HUES64 (cell line): Measurements from ENCODE around the gene LCE4A. TPM values are rescaled to one million over a fixed set of nuclear protein-coding genes. Genes with fewer than 3 reads are reported as not detected.
"Not testable (repeated sequence)": the region's sequence is repeated elsewhere in the genome, so short reads cannot be mapped to it uniquely, and the experiment has no call there.

Experiments used
- H3K27ac ChIP-seq: 2 replicates; pipeline ENCODE4 v1.7.0; 2013; ENCODE audit warnings: low read depth, low read length, inconsistent platforms
- H3K27me3 ChIP-seq: 2 replicates; pipeline ENCODE4 v1.6.1; 2013; ENCODE audit warnings: mild to moderate bottlenecking, low read length; ENCODE audit not compliant: insufficient read depth
- H3K36me3 ChIP-seq: 2 replicates; pipeline ENCODE4 v1.6.1; 2013; ENCODE audit warnings: mild to moderate bottlenecking, low read length; ENCODE audit not compliant: insufficient read depth
- H3K4me1 ChIP-seq: 2 replicates; pipeline ENCODE4 v1.6.1; 2013; ENCODE audit warnings: mild to moderate bottlenecking, low read length, moderate library complexity; ENCODE audit not compliant: insufficient read depth
- H3K4me3 ChIP-seq: 2 replicates; pipeline ENCODE4 v1.5.1; 2013; ENCODE audit warnings: mild to moderate bottlenecking, low read length, moderate library complexity
- H3K9ac ChIP-seq: 2 replicates; pipeline ENCODE4 v1.6.1; 2013; ENCODE audit warnings: mild to moderate bottlenecking, low read depth, low read length
- H3K9me3 ChIP-seq: 2 replicates; pipeline ENCODE4 v1.6.1; 2013; ENCODE audit warnings: low read depth, low read length; ENCODE audit not compliant: insufficient read depth
- WGBS: fragments of 150-250, 120-280 bp; methylation state at CpG from one replicate; pipeline ENCODE4 v1.1.7; 2013; ENCODE audit warnings: missing lambda C conversion rate; 5-methylcytosine and 5-hydroxymethylcytosine counted together
- polyA plus RNA-seq, 2 experiments: library from polyadenylated mRNA; stranded (reverse); fragments of 50-300 nt; gene quantifications; one replicate each; pipeline ENCODE4 v1.2.3, GENCODE V29; 2013

Gene LCE4A, protein sequence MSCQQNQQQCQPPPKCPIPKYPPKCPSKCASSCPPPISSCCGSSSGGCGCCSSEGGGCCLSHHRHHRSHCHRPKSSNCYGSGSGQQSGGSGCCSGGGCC
- not detected for polyA plus RNA-seq (2013, experiment 1 of 2)
- polyA plus RNA-seq (2013, experiment 2 of 2), result not detected

DNA sequence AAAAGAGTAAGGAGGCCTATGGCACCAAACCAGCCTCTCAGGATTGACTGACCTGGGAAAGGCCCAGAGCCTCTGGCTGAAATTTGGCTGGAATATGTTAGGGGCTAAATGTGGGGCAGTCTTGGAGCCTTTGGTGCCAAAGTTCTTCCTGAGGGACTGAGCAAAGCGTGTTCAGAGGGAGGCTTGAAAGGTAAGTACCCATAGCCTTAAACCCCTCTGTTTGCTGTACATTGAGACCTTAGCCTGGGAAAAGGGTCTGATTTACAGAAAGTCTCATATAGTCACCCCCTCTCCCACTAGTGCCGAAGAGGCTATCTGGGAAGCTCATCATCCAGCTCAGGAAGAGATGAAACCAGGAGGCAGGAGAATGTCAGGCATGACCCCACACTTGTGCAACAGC, at the start of gene LCE4A:
LCE4A (plus strand) TSS at position 301 of the 400 bp plus-strand sequence. CDS start 916 bp downstream, outside the sequence.
- WGBS, result 48% methylated on average over 2 of the region's 2 CpGs
- Histone ChIP-seq H3K36me3 (no peaks in the 10 kb centered on the region), H3K27ac (no peak within 1 kb of the TSS), H3K9ac (no peak within 1 kb of the TSS), H3K9me3 (peaks cover 97% of the 10 kb centered on the region), H3K4me3 (no peak within 1 kb of the TSS), H3K27me3 (no peaks in the 10 kb centered on the region), H3K4me1 (no peaks in the 10 kb centered on the region)

DNA sequence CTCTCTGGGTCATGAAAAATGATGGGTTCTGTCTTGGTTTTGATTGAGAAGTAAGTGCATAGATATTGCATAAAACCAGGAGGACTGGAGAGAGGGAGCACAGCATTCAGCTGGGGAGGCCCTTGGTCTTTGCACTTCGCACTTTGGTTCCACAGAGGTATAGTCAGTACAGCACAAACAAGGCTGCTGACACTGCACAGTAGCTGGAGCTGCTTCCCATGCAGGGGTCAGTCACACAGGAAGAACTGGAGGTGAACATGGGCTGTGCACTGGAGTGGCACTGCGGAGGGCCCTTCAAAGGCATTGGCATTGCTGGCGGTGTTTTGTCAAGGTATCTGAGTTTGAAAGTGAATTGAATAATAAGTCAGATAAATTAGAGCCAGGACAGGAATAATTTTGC, 49.3 kb upstream of the LCE4A start:
- peaks cover 91% of the 10 kb centered on the region for H3K9me3 ChIP-seq
- WGBS, result 82% methylated on average over 3 of the region's 3 CpGs
- H3K36me3 ChIP-seq, result no peaks in the 10 kb centered on the region
- no peak overlapping the region for H3K4me3 ChIP-seq
- no peak overlapping the region for H3K9ac ChIP-seq
- H3K4me1 ChIP-seq, result no peaks in the 10 kb centered on the region
- no peaks in the 10 kb centered on the region for H3K27me3 ChIP-seq
- H3K27ac ChIP-seq, result no peak overlapping the region

DNA sequence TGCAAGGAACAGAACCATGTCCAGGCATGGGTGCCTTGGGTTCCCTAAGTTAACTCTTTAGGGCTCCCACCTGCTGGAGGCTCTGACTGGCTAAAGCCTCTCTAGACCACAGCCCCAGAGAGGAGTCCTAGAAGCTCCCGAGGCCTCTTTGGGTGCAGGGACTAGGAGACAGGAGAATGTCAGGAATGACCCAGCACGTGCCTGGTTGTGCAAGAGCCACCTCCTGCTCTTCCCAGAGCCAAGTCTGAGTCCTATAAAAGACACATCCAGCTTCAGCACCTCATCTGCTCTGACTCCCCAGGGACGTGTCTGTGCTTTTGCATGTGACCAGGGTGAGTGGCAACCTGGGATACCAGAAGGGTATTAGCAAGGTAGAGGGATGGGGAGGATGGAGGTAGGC, 44.9 kb upstream of the LCE4A start, which contains the start of gene LCE2D:
LCE2D (plus strand) TSS at position 283 of the 400 bp plus-strand sequence. CDS start 726 bp downstream, outside the sequence.
- no peaks in the 10 kb centered on the region for H3K4me1 ChIP-seq
- no peaks in the 10 kb centered on the region for H3K27me3 ChIP-seq
- WGBS, result 59% methylated on average over 3 of the region's 3 CpGs
- no peak within 1 kb of the TSS for H3K4me3 ChIP-seq
- H3K9me3 ChIP-seq, result peaks cover 85% of the 10 kb centered on the region
- H3K27ac ChIP-seq, result no peak within 1 kb of the TSS
- H3K36me3 ChIP-seq, result no peaks in the 10 kb centered on the region
- H3K9ac ChIP-seq, result no peak within 1 kb of the TSS

DNA sequence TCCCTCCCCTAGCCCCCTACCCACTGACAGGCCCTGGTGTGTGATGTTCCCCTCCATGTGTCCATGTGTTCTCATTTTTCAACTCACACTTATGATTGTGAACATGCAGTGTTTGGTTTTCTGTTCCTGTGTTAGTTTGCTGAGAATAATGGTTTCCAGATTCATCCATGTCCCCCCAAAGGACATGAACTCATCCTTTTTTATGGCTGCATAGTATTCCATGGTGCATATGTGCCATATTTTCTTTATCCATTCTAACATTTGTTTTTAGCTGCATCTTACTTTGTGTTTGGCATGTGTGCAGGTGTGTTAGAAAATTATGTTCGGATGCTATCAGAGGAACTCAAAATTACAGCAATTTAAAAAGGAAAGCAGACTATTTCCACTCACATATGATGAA, 41.8 kb upstream of the LCE4A start:
- not testable (repeated sequence) for H3K9ac ChIP-seq, H3K4me3 ChIP-seq, H3K4me1 ChIP-seq, H3K36me3 ChIP-seq, H3K27me3 ChIP-seq, H3K27ac ChIP-seq
- 100% methylated on average over 1 of the region's 1 CpG for WGBS
- H3K9me3 ChIP-seq, result peaks cover 88% of the 10 kb centered on the region

DNA sequence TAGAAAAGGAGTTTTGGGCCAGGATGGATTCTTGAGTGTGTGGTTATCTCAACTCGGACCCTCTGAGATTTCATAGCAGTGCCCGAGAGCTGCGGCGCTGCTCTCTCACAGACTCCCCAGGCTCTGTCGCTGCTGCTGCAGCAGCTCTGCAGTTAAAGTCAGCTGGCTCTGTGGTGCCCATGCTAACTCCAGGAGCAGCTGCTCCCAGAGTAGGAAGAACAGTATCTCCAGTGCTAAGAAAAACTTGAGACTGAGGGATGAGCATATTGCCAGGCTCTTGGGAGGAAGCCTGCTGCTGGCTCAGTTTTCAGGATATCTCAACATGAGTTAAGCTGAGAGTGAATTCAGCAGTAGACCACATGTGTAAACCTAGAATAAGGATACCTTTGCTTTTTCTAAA, 40.3 kb upstream of the LCE4A start:
- Histone ChIP-seq H3K27me3 (no peaks in the 10 kb centered on the region), H3K36me3 (no peaks in the 10 kb centered on the region), H3K4me1 (no peaks in the 10 kb centered on the region), H3K27ac (no peak overlapping the region), H3K9ac (no peak overlapping the region), H3K4me3 (no peak overlapping the region), H3K9me3 (peaks cover 93% of the 10 kb centered on the region)
- 92% methylated on average over 5 of the region's 5 CpGs for WGBS

DNA sequence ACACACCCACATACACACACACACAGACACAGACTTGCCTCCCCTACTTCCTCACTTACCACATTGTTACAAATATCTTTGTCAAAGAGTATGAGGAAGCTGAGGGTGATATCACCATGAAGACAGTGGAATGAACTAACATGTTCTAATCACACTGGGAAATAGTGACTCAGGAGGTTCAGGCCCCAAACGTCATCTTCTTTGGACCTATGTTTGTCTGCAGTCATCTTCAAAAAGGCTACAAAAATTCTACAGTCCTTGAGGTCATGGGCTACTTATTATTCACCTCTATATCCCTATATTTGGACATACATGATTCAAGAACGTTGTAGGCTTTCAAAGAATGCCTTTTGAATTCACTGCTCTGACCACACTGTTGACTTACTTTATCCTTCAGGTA, 34.9 kb upstream of the LCE4A start:
- H3K9me3 ChIP-seq, result peaks cover 92% of the 10 kb centered on the region
- H3K27me3 ChIP-seq, result no peaks in the 10 kb centered on the region
- WGBS, result 29% methylated on average over 2 of the region's 2 CpGs
- H3K27ac ChIP-seq, result no peak overlapping the region
- no peak overlapping the region for H3K4me3 ChIP-seq
- H3K36me3 ChIP-seq, result no peaks in the 10 kb centered on the region
- H3K9ac ChIP-seq, result no peak overlapping the region
- no peaks in the 10 kb centered on the region for H3K4me1 ChIP-seq

DNA sequence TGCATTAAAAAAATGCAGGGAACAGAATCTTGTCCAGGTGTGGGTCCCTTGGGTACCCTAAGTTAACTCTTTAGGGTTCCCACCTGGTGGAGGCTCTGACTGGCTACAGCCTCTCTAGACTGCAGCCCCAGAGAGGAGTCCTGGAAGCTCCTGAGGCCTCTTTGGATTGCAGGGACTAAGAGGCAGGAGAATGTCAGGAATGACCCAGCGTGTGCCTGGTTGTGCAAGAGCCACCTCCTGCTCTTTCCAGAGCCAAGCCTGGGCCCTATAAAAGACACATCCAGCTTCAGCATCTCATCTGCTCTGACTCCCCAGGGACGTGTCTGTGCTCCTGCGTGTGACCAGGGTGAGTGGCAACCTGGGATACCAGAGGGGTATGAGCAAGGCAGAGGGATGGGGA, 33.0 kb upstream of the LCE4A start, which contains the start of gene LCE2C:
LCE2C (plus strand) TSS at position 297 of the 400 bp plus-strand sequence. CDS start 737 bp downstream, outside the sequence.
- not testable (repeated sequence) for H3K27me3 ChIP-seq
- 65% methylated on average over 2 of the region's 3 CpGs for WGBS
- peaks cover 91% of the 10 kb centered on the region for H3K9me3 ChIP-seq

DNA sequence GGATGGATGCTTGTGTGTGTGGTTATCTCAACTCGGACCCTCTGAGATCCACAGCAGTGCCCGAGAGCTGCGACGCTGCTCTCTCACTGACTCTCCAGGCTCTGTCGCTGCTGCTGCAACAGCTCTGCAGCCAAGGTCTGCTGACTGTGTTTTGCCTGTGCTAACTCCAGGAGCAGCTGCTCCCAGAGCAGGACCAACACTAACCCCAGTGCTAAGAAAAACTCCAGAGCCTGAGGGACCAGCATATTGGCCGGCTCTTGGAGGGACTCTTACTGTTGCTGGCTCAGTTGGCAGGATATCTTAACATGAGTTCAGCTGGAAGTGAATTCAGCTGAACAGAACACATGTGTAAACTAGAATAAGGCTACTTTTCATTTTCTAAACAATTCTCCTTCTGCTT, 28.5 kb upstream of the LCE4A start:
- no peaks in the 10 kb centered on the region for H3K36me3 ChIP-seq
- H3K9ac ChIP-seq, result no peak overlapping the region
- no peak overlapping the region for H3K4me3 ChIP-seq
- H3K4me1 ChIP-seq, result no peaks in the 10 kb centered on the region
- peaks cover 92% of the 10 kb centered on the region for H3K9me3 ChIP-seq
- H3K27ac ChIP-seq, result no peak overlapping the region
- H3K27me3 ChIP-seq, result no peaks in the 10 kb centered on the region
- WGBS, result 88% methylated on average over 6 of the region's 6 CpGs

More for the DNA sequence above, 33.0 kb upstream of the LCE4A start, which contains the start of gene LCE2C:
- H3K36me3 ChIP-seq, H3K4me1 ChIP-seq, H3K27ac ChIP-seq, H3K9ac ChIP-seq, H3K4me3 ChIP-seq: not testable (repeated sequence)

DNA sequence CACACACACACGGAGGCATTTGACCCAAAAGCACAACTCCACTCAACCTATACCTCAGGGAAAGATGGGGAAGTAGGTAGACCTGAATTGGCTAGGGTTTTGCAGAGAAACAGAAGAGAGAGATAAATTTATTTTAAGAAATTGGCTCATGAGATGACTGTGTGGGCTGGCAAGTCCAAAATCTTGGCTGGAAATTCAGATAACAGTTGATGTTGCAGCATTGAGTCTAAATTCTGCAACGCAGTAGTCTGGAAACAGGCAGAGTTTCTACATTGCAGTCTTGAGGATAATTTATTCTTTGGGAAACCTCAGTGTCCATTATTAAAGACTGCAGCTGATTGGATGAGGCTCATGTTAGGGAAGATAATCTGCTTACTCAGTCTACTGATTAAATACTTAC, 26.3 kb upstream of the LCE4A start:
- peaks cover 92% of the 10 kb centered on the region for H3K9me3 ChIP-seq
- no peak overlapping the region for H3K9ac ChIP-seq
- WGBS, result 91% methylated on average over 1 of the region's 2 CpGs
- no peaks in the 10 kb centered on the region for H3K4me1 ChIP-seq
- H3K27me3 ChIP-seq, result no peaks in the 10 kb centered on the region
- no peaks in the 10 kb centered on the region for H3K36me3 ChIP-seq
- no peak overlapping the region for H3K4me3 ChIP-seq
- no peak overlapping the region for H3K27ac ChIP-seq

DNA sequence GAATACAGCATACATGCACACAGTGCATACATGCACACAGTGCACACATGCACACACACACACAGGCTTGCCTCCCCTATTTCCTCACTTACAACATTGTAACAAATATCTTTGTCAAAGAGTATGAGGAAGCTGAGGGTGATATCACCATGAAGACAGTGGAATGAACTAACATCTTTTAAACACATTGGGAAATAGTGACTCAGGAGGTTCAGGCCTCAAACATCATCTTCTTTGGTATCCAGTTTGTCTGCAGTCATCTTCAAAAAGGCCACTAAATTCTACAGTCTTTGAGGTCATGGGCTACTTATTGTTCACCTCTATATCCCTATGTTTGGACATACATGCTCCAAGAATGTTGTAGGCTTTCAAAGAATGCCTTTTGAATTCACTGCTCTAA, 24.1 kb upstream of the LCE4A start:
- no peak overlapping the region for H3K4me3 ChIP-seq
- no peaks in the 10 kb centered on the region for H3K36me3 ChIP-seq
- H3K27ac ChIP-seq, result no peak overlapping the region
- no peaks in the 10 kb centered on the region for H3K27me3 ChIP-seq
- no peaks in the 10 kb centered on the region for H3K4me1 ChIP-seq
- H3K9me3 ChIP-seq, result peaks cover 89% of the 10 kb centered on the region
- no peak overlapping the region for H3K9ac ChIP-seq

DNA sequence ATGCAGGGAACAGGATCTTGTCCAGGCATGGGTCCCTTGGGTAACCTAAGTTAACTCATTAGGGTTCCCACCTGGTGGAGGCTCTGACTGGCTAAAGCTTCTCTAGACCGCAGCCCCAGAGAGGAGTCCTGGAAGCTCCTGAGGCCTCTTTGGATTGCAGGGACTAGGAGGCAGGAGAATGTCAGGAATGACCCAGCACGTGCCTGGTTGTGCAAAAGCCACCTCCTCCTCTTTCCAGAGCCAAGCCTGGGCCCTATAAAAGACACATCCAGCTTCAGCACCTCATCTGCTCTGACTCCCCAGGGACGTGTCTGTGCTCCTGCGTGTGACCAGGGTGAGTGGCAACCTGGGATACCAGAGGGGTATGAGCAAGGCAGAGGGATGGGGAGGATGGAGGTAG, 22.1 kb upstream of the LCE4A start, which contains the start of gene LCE2B:
LCE2B (plus strand) TSS at position 301 of the 400 bp plus-strand sequence. CDS start 721 bp downstream, outside the sequence.
- not testable (repeated sequence) for H3K4me3 ChIP-seq, H3K36me3 ChIP-seq, H3K27me3 ChIP-seq, H3K27ac ChIP-seq, H3K9ac ChIP-seq, H3K4me1 ChIP-seq
- peaks cover 83% of the 10 kb centered on the region for H3K9me3 ChIP-seq
- 41% methylated on average over 2 of the region's 4 CpGs for WGBS
